OCI-LY1 (cell line): ENCODE results near the gene TACR1.

Experiments
- EZH2 ChIP-seq: fragments of 200-600 bp; sonication (generic), shearing (Covaris generic); IDR thresholded peaks from 2 replicates; pipeline ENCODE4 v1.8.0; 2017; ENCODE audit warnings: borderline replicate concordance, mixed run types, mild to moderate bottlenecking, antibody characterized with exemption, low read length, moderate library complexity, mixed read lengths
- TF ChIP-seq, protein P1 (sequence below): fragments of 200-600 bp; sonication (generic), shearing (Covaris generic); IDR thresholded peaks from 2 replicates; pipeline ENCODE4 v1.5.1; 2017; ENCODE audit warnings: mild to moderate bottlenecking, antibody characterized with exemption, low read length, moderate library complexity, mixed read lengths

DNA sequence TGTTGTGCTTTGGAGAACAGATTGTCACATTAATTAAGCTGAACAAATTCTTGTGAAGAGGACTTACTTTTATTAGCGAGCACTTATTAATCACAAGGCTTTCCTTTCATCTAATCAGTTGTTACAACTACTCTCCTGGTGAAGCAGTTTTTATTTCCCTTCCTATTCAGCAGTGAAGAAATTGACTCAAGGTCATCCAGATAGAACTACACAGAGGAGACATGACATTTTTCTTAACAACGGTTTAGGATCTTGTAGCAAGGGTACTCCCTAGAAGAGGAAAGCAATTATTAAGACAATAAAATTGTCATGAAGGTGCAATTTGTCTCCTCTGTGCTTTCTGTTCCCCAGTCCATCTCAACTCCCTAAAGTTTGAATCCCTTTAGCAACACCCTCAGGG is 179.5 kb downstream of the TACR1 start:
- TF ChIP-seq, protein P1, sequence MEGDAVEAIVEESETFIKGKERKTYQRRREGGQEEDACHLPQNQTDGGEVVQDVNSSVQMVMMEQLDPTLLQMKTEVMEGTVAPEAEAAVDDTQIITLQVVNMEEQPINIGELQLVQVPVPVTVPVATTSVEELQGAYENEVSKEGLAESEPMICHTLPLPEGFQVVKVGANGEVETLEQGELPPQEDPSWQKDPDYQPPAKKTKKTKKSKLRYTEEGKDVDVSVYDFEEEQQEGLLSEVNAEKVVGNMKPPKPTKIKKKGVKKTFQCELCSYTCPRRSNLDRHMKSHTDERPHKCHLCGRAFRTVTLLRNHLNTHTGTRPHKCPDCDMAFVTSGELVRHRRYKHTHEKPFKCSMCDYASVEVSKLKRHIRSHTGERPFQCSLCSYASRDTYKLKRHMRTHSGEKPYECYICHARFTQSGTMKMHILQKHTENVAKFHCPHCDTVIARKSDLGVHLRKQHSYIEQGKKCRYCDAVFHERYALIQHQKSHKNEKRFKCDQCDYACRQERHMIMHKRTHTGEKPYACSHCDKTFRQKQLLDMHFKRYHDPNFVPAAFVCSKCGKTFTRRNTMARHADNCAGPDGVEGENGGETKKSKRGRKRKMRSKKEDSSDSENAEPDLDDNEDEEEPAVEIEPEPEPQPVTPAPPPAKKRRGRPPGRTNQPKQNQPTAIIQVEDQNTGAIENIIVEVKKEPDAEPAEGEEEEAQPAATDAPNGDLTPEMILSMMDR, result no peak
- TF ChIP-seq EZH2, result no peak
